HG03139 (cell line): ENCODE measurements around the gene PHOX2A.
"Not testable (repeated sequence)": the region's sequence is repeated elsewhere in the genome, so short reads cannot be mapped to it uniquely, and the experiment has no call there.

ENCODE experiments used
- ATAC-seq: cut with Tn5 transposase; IDR thresholded peaks from one replicate; pipeline ENCODE4 v1.9.1; 2021; ENCODE audit not compliant: unreplicated experiment

The PHOX2A gene

DNA sequence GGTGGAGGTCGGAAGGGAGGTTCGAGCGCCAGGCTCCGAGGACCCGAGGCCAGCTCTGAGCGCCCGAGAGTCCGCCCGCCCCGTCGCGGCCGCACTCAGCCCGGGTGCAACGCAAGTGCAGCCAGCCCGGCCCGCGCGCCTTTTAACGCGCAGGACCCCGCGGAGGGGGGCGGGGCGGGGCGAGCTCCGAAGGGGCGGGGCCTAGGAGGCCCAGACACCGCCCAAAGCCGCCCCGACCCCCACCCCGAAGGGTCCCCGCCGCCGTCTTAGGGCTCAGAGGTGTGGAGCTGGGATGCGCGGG lies at the start of gene PHOX2A:
Gene PHOX2A (minus strand): TSS at position 117 of the 301 bp plus-strand sequence. CDS start 172 bp downstream, outside the sequence.
- ATAC-seq: no peak

DNA sequence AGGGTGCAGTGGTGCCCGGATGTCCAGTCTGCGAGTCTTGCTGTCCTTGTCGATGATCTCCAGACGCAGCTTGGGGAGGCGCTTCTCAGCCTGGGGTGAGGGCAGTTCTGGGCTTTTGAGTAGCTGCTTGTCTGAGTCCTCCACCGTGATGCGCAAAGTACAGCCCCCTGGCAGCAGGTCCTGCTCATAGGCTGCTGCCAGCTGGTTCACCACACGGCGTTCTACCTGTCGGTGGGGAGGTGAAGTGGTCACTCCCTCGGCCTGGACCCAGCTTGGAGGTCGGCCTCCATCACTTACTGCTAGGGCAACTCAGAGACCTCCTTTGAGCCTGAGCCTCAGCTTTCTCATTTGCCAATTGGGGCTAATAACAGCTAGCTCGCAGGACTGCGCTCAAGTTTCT lies 49.4 kb upstream of the PHOX2A start:
- no peak for ATAC-seq

DNA sequence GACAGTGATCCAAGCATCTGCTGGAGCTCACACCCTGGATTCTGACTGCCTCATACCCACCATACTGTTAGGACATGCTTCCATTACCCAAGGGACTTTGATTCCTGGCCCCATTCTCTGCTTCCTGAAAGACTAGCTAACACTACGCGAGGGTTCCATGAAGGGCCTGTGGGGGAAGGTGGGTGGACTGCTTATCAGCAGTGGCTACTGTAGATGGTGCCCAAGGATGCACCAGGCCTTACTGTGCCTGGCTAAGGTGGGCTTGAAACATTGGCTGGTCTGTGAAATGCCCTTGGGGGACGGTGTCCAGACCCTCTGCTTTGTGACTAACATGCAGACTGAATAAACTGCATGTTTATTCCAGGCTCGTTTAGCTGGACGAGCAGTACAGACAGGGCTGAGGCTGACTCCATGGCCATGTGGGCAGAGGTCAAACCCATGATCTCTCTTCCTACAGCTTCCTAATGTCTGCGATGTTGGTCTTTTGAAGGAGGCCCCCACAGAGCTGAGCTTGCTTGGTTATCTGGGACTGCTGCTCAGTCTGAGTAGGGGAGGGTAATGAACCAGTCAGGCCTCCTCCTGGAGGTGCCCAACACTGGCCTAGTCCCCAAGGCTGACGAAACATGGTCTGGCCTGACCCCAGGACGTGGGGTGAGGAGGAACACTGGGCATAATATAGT lies 48.3 kb upstream of the PHOX2A start:
- ATAC-seq: no peak

DNA sequence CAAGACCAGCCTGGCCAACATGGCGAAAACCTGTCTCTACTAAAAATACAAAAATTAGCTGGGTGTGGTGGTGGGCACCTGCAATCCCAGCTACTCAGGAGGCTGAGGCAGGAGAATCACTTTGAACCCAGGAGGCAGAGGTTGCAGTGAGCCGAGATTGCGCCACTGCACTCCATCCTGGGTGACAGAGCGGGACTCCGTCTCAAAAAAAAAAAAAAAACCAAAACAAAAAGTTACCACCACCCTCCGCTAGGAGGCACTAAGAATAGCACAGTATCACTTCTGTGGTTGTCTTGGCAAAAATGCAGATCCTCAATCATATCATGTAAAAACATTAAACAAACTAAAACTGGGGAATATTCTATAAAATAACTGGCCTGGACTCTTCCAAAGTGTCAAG lies 46.8 kb upstream of the PHOX2A start:
- not testable (repeated sequence) for ATAC-seq

DNA sequence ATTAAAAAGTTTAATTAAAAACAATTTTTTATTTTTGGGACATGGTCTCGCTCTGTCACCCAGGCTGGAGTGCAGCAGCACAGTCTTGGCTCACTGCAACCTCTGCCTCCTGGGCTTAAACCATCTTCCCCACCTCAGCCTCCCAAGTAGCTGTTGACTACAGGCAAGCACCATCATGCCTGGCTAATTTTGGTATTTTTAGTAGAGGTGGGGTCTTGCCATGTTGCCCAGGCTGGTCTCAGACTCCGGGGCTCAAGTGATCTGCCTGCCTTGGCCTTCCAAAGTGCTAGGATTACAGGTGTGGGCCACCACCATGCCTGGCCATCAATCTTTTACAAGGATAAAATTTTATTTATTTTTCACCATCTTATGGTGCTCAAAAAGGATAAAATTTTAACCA lies 43.3 kb upstream of the PHOX2A start:
- ATAC-seq: no peak

DNA sequence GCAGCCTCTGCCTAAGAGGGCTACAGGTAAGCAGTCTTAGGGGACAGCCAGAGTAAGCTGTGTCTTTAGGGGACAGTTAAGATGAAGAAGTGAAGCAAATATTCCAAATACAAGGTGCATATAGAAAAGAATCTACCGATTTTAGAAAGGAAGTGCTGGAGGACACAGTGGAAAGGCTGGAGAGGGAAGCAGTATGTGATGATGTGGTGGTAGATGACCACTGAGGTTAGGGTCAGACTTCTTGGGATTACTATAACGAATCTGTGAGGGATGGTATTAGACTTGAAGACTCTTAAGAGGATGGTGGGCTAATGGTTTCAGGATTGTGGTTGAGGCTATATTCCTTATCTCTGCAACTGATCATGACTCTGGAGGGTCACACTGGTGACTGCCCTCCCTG lies 40.0 kb upstream of the PHOX2A start:
- ATAC-seq: no peak

DNA sequence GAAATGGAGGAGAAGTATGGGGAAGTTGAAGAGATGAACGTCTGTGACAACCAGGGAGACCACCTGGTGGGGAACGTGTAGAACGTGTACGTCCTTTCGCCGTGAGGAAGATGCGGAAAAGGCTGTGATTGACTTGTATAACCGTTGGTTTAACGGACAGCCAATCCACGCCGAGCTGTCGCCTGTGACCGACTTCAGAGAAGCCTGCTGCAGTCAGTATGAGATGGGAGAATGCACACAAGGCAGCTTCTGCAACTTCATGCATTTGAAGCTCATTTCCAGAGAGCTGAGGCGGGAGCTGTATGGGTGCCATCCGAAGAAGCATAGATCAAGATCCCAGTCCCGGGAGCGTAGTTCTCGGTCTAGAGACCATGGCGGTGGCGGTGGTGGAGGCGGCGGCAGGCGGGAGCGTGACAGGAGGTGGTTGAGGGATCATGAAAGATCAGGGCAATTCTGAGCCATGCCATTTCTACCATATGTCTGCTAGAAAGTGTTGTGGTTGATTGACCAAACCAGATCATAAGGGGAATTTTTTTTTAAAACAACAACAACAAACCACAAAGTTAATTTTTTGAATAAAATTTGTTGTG lies 36.8 kb upstream of the PHOX2A start:
- ATAC-seq: no peak

DNA sequence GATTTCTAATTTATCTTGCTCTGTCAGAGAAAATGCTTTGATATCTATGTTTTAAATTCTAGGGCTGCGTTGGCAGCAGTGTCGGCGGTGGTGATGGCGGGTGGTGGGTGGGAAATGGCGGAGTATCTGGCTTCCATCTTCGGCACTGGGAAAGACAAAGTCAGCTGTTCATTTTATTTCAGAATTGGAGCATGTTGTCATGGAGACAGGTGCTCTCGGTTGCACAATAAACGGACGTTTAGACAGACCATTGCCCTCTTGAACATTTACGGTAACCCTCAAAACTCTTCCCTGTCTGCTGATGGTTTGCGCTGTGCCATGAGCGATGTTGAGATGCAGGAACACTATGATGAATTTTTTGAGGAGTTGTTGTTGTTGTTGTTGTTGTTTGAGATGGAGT lies 36.1 kb upstream of the PHOX2A start:
- no peak for ATAC-seq

DNA sequence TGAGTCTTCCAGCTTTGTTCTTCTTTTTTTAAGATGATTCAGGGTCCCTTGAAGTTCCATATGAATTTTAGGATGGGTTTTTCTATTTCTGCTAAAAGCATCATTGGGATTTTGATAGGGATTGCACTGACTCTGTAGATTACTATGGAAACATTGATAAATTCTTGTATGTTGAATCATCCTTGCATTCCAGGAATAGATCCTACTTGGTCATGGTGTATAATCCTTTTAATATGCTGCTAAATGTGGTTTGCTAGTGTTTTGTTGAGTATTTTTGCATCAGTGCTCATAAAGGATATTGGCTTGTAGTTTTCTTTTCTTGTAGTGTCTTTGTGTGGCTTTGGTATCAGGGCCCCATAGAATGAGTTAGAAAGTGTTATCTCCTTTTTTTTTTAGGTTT lies 34.9 kb upstream of the PHOX2A start:
- ATAC-seq: no peak

DNA sequence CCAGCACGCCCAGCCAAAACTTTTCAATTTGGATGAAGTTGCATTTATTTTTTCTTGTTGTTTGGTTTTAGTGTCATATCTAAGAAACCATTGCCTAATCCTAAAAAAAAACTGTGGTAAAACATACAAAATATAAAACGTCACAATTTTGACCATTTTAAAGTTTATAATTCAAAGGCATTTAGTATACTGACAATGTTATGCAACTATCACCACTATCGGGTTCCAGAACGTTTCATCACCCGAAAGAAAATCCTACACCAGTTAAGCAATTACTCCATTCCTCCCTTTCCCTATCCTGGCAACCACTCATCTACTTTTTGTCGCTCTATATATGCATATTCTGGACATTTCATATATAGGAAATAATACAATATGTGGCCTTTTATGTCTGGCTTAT lies 30.5 kb upstream of the PHOX2A start:
- ATAC-seq: no peak

DNA sequence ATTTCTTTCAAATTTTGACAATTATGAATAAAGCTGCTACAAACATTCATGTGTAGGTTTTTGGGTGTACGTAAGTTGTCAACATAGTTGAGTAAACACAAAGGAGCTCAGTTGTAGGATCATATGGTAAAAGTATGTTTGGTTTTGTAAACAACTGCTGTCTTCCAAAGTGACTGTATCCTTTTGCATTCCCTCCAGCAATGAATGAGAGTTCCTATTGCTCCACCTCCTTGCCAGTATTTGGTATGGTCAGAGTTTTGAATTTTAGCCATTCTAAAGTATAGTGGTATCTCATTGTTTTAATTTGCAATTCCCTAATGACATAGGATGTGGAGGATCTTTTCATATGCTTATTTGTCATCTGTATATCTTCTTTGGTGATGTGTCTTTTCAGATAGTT lies 28.0 kb upstream of the PHOX2A start:
- no peak for ATAC-seq

DNA sequence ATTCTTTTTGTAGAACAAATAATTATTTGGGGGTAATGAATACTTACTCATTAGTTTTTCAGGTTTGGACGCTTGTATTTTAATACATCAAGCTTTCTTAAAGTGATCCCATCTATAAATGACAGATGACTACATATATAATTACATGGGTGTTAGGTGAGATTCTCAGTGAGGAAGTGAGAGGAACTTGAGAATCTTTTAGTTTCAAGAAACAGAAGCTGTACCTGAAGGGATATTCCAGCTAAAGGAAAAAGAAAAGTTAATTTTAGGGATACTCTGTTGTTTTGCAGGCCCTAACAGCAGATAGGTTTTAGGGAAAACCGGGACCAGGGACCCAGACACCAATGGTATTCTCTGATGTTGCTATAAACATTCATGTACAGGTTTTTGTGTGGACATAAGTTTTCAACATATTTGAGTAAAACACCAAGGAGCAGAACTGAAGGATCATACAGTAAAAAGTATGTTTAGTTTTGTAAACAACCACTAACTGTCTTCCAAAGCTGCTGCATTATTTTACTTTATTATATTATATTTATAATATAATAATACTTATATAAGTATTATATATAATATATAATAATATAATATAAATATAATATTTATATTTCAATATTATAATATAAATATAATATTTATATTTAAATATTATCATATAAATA lies 24.1 kb upstream of the PHOX2A start:
- ATAC-seq: no peak

DNA sequence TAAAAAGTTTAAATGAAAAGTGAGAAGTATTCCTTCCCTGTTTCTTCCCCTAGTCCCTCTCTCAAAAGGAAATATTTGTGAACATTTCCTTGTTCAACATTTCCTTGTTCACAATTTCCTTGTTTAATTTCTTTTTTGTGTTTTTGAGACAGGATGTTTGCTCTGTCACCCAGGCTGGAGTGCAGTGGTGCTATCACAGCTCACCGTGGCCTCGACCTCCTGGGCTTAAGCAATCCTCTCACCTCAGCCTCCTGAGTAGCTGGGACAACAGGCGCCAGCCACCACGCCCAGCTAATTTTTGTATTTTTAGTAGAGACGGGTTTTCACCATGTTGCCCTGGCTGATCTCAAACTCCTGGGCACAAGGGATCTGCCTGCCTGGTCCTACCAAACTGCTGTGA lies 23.0 kb upstream of the PHOX2A start:
- ATAC-seq: not testable (repeated sequence)

DNA sequence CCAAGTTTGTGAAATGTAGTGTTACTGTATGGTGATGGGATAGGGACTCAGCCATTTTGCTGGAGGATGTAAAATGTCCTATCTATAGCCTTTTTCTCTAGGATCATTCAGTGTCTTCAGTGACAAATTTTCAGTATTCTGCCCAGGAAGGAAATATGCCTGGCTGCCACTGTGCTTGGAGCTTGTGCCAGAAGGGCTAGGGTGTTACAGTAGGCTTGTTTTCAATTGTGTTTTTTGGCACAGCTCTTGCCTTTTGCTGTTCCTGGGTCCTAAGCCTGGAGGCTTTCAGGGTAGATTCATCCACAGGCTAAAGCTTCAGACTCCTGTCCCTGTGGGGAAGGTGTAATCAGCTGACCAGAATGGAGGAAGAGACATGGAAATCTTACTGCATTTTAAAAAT lies 22.0 kb upstream of the PHOX2A start:
- no peak for ATAC-seq

DNA sequence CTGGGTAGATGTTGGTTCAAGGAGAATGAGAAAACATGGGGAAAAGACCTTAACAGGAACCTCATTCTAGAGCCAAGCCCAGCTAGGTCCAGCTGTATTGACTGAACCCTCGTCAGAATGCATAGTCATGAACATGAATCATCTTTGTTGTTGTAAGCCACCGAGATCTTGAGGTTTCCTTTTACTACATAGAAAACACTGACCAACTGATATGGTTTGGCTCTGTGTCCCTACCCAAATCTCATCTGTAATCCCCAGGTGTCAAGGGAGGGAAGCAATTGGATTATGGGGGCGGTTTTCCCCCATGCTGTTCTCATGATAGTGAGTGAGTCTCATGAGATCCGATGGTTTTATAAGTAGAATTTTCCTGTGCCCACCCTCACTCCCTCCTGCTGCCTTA lies 19.4 kb upstream of the PHOX2A start:
- ATAC-seq: no peak

DNA sequence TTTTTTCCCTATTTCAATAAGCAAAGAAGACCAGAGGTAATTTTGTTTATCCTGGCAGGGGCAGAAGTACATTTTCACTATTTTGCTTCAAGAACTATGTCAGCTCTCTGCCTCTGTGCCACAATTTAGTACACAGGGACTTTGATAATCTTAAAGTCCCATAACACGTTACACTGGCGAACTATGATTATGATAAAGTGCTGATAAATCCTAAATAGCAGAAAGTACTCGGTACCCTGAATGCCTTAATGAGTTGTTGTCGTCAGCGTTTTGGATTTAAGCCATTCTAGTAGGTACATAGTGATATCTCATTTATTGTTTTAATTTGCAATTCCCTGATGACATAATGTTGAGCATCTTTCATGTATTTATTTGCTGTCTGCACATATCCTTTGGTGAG lies 16.6 kb upstream of the PHOX2A start:
- no peak for ATAC-seq

DNA sequence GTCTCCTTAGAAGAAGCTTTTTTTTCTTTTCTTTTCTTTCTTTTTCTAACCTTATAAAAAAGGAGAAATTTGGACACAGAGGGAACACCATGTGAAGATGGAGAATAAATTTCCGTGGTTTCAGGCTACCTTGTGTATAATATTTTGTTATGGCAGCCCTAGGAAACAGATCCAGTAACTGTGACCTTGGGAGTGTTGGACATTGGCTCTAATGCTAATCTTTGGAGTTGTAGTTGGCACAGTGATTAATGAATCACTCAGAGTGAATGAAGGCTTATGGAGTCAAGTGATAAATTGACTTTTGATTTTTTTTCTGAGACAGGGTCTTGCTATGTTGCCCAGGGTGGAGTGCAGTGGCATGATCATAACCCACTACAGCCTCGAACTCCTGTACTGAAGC lies 15.5 kb upstream of the PHOX2A start:
- ATAC-seq: no peak

DNA sequence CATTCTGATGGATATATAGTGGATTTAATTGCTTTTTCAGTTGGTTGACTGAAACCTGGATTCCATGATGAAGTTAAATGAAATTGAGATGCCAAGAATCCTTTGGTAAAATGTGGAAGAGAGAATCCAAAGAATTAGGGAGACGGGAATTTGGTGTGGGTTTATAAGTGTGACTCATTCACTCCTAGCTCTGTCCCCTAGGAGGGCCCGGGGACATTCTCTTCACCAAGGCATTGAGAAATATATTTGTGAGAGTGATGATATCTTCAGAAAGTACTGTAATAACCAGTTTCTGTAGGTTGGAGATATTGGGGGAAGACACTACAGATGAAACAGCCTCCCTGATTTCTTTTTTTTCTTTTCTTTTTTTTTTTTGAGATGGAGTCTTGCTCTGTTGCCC lies 13.6 kb upstream of the PHOX2A start:
- ATAC-seq: no peak

DNA sequence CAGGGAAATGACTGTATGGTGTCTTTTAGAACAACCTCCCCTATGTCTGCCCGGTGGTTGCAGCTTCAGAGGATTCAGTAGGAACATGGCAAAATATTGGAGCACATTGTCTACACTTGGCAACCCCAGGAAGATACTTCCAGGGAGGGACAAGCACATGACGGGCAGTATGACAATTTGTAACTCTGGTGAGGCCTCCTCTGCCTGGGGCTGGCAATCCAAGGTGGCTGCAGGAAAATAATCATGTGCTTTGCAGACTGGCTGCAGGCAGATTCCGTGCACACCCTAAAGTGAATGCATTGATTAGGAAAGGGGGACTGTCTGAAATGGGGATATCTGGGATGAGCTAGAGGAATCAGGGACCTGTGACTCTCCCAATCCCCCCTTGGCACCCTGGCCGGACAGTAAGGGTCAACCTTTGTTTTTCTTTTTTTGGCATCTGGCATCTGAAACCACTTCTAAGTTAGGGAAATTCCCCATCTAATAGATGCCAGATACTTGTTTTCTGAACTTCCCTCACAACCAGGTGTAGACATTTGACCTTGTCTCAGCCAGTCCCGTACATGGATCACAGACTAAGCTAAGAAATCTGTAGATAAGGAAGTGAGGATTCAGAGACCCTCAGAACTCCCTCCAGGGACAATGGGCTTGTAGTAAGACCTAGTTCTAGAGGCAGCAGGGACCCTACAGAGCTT lies 10.5 kb upstream of the PHOX2A start:
- no peak for ATAC-seq

DNA sequence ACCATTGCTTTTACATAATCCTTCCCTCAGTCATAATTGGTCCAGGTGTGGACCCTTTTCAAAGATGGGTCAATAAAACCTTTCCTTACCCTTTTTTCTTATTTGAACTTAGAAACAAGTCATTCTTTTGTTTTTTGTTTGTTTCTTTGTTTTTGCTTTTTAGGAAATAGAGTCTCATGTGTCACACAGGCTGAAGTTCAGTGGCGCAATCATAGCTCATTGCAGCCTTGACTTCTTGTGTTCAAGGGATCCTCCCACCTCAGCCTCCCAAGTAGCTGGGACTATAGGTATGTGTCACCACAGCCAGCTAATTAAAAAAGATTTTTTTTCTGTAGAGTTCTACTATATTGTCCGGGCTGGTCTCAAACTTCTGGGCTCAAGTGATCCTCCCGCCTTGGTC lies 9.4 kb upstream of the PHOX2A start:
- no peak for ATAC-seq

DNA sequence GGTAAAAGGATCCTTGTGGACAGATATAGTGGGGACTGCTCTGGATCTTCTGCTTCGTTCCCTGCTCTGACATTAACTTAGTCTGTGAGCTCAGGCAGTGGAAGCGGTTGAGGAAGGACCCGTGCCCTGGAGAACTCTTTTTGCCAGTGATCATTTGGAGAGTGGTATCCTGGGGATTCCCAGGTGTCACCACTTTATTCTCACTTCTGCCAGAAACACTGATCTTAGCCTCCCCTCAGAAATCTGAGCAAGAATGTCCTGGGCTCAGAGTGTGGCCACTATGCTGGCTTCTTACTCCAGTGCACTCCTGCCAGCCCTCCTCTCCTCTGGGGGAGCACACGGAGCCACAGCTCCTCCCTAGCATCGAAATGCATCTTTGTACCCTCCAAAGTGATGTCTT lies 7.6 kb upstream of the PHOX2A start:
- ATAC-seq: no peak
